WERI-Rb-1 (cell line): ENCODE measurements around the gene MBOAT2.

Experiments used
- DNase-seq: peaks from one replicate; pipeline ENCODE4 v3.0.0-alpha.2; 2020
- H3K27ac ChIP-seq: fragments of 250-450 bp; sonication (Bioruptor Pico); 2 replicates; pipeline ENCODE4 v1.5.1; 2020; ENCODE audit warnings: mild to moderate bottlenecking, moderate library complexity
- H3K27me3 ChIP-seq: fragments of 250-450 bp; sonication (Bioruptor Pico); 2 replicates; pipeline ENCODE4 v1.5.1; 2021; ENCODE audit warnings: mild to moderate bottlenecking, low read depth, moderate library complexity; ENCODE audit not compliant: insufficient read depth, severe bottlenecking
- H3K36me3 ChIP-seq: fragments of 250-450 bp; sonication (Bioruptor Pico); 2 replicates; pipeline ENCODE4 v1.5.1; 2020; ENCODE audit warnings: mild to moderate bottlenecking, moderate library complexity
- H3K4me3 ChIP-seq: 2 replicates; pipeline ENCODE4 v1.5.1; 2011; ENCODE audit warnings: low read depth, mild to moderate bottlenecking, control low read depth, low read length
- H3K9me3 ChIP-seq: fragments of 250-450 bp; sonication (Bioruptor Pico); 2 replicates; pipeline ENCODE4 v1.5.1; 2021; ENCODE audit warnings: mild to moderate bottlenecking, moderate library complexity; ENCODE audit not compliant: severe bottlenecking
- CTCF ChIP-seq: IDR thresholded peaks from 2 replicates; pipeline ENCODE4 v1.5.1; 2011; ENCODE audit warnings: low read depth, mild to moderate bottlenecking, control low read depth, inconsistent platforms, low read length

Gene MBOAT2

GRCh38 chr2:8850845-8851487, 152.5 kb downstream of the MBOAT2 start:
- H3K4me3 ChIP-seq, result no peak overlapping the region
- H3K27ac ChIP-seq, result no peak overlapping the region
- no peak for TF ChIP-seq CTCF
- H3K9me3 ChIP-seq, result no peaks in the 10 kb centered on the region
- H3K27me3 ChIP-seq, result no peaks in the 10 kb centered on the region
- no peak for DNase-seq
- no peaks in the 10 kb centered on the region for H3K36me3 ChIP-seq

- Histone ChIP-seq H3K27me3 (no peaks in the 10 kb centered on the region), H3K9me3 (no peaks in the 10 kb centered on the region), H3K4me3 (no peak overlapping the region), H3K27ac (no peak overlapping the region), H3K36me3 (no peaks in the 10 kb centered on the region)
- no peak for DNase-seq
- no peak for TF ChIP-seq CTCF
These were observed 154.2 kb downstream of the MBOAT2 start for GRCh38 chr2:8849327-8849726.

GRCh38 chr2:8848328-8849100, 155.0 kb downstream of the MBOAT2 start:
- no peaks in the 10 kb centered on the region for H3K36me3 ChIP-seq
- H3K27me3 ChIP-seq, result no peaks in the 10 kb centered on the region
- no peaks in the 10 kb centered on the region for H3K9me3 ChIP-seq
- no peak overlapping the region for H3K27ac ChIP-seq
- H3K4me3 ChIP-seq, result no peak overlapping the region
- no peak for TF ChIP-seq CTCF
- DNase-seq, result no peak

- no peak overlapping the region for H3K27ac ChIP-seq
- no peaks in the 10 kb centered on the region for H3K36me3 ChIP-seq
- no peak for DNase-seq
- H3K27me3 ChIP-seq, result no peaks in the 10 kb centered on the region
- H3K4me3 ChIP-seq, result no peak overlapping the region
- no peaks in the 10 kb centered on the region for H3K9me3 ChIP-seq
- TF ChIP-seq CTCF, result no peak
These were observed 156.1 kb downstream of the MBOAT2 start for GRCh38 chr2:8847400-8847799.

GRCh38 chr2:8841932-8842331, 161.6 kb downstream of the MBOAT2 start:
- H3K4me3 ChIP-seq, result no peak overlapping the region
- no peaks in the 10 kb centered on the region for H3K36me3 ChIP-seq

More at GRCh38 chr2:8841932-8842331, 161.6 kb downstream of the MBOAT2 start:
- Histone ChIP-seq H3K27me3 (no peaks in the 10 kb centered on the region), H3K27ac (no peak overlapping the region), H3K9me3 (no peaks in the 10 kb centered on the region)
- DNase-seq, result no peak
- no peak for TF ChIP-seq CTCF
